ENCODE data around the gene WWOX.

WWOX gene

GRCh38 chr16:78198288-78198687 is 98.8 kb downstream of the WWOX start:
- no peak for DNase-seq

- no peak for DNase-seq
These were observed 100.0 kb downstream of the WWOX start for GRCh38 chr16:78199325-78200022.

GRCh38 chr16:78200023-78200389 is 100.6 kb downstream of the WWOX start:
- no peak for DNase-seq

- DNase-seq = no peak
These were observed 101.2 kb downstream of the WWOX start for GRCh38 chr16:78200623-78201096.

- DNase-seq = no peak
These were observed 106.1 kb downstream of the WWOX start for GRCh38 chr16:78205506-78205905.

GRCh38 chr16:78206623-78207223 is 107.3 kb downstream of the WWOX start:
- DNase-seq = no peak

GRCh38 chr16:78209951-78210661 is 110.7 kb downstream of the WWOX start:
- DNase-seq = no peak

- DNase-seq = no peak
These were observed 111.7 kb downstream of the WWOX start for GRCh38 chr16:78211020-78211599.

GRCh38 chr16:78211946-78212345 is 112.5 kb downstream of the WWOX start:
- DNase-seq = no peak

GRCh38 chr16:78212674-78213073 is 113.2 kb downstream of the WWOX start:
- no peak for DNase-seq

- DNase-seq = no peak
These were observed 114.3 kb downstream of the WWOX start for GRCh38 chr16:78213751-78214150.

- no peak for DNase-seq
These were observed 115.8 kb downstream of the WWOX start for GRCh38 chr16:78215222-78215621.

GRCh38 chr16:78216166-78216745 is 116.8 kb downstream of the WWOX start:
- DNase-seq = no peak

GRCh38 chr16:78217276-78217675 is 117.8 kb downstream of the WWOX start:
- DNase-seq = no peak

- no peak for DNase-seq
These were observed 118.8 kb downstream of the WWOX start for GRCh38 chr16:78218279-78218678.

- no peak for DNase-seq
These were observed 119.6 kb downstream of the WWOX start for GRCh38 chr16:78218856-78219651.

GRCh38 chr16:78220571-78220970 is 121.1 kb downstream of the WWOX start:
- DNase-seq = no peak

- no peak for DNase-seq
These were observed 122.4 kb downstream of the WWOX start for GRCh38 chr16:78221892-78222291.

GRCh38 chr16:78224342-78224741 is 124.9 kb downstream of the WWOX start:
- DNase-seq = no peak

GRCh38 chr16:78225919-78226318 is 126.5 kb downstream of the WWOX start:
- no peak for DNase-seq

GRCh38 chr16:78227855-78228254 is 128.4 kb downstream of the WWOX start:
- DNase-seq = no peak

GRCh38 chr16:78228704-78229103 is 129.2 kb downstream of the WWOX start:
- DNase-seq = no peak

GRCh38 chr16:78230832-78231231 is 131.4 kb downstream of the WWOX start:
- no peak for DNase-seq
